ENCODE data around the gene ARHGEF37.

Gene ARHGEF37

DNA sequence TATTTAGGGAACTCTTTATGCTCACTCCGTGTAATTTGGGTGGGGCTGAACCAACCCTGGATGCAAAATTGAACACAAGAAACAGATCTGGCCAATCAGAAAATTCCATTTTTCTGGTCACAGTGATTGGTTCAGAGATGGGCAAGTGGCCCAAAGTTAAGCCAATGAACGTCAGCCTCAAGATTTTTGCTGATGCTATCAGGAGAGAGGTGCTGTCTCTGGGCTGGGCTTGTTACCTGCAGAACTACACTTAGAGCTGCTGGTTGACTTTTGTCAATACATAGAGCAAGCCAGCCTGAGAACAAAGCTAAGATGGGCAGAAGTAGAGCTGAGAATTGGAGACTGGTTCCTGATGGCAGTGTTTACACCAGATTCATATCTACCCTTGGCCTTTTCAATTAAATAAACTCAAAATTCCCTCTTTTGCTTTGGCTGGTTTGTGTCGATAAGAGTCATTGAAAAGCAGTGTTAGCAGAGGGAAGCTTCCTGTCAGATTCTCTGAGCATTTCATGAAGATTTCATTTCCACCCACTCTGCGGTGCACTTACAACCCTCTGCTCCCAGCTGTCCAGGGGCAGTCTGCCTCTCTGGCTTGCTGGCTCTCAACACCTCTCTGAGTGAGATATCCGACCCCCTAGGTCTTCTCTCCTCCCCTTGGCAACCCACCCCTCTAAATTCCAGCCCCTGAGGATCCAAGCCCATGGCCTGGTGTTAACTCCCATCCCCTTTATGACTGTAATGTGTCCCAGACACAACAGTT, 84.3 kb downstream of the ARHGEF37 start:
- Histone ChIP-seq H3K4me1 (ENCODE audit: control insufficient read depth, low read length) (no peaks in the 10 kb centered on the region), H3K9me3 (ENCODE audit: control insufficient read depth, insufficient read depth, low read length) (peaks cover 4% of the 10 kb centered on the region; the same call in 1 of the 2 replicates), H3K27ac (ENCODE audit: low read depth, low read length) (no peak overlapping the region), H3K79me2 (ENCODE audit: control insufficient read depth, low read length) (no peaks in the 10 kb centered on the region), H3K9me2 (replicated peaks; ENCODE audit: control insufficient read depth, low read length) (no peaks in the 10 kb centered on the region), H3K27me3 (ENCODE audit: control insufficient read depth, low read length) (no peaks in the 10 kb centered on the region), H3F3A (ENCODE audit: control insufficient read depth, insufficient read depth) (no peaks in the 10 kb centered on the region), H3K36me3 (ENCODE audit: control insufficient read depth, low read length) (no peaks in the 10 kb centered on the region), H3K4me3 (ENCODE audit: low read length) (no peak overlapping the region), H3K4me2 (ENCODE audit: low read length) (no peak overlapping the region), H4K20me1 (ENCODE audit: control insufficient read depth, insufficient read depth, low read depth, low read length) (no peaks in the 10 kb centered on the region)
- TF ChIP-seq, protein P1, sequence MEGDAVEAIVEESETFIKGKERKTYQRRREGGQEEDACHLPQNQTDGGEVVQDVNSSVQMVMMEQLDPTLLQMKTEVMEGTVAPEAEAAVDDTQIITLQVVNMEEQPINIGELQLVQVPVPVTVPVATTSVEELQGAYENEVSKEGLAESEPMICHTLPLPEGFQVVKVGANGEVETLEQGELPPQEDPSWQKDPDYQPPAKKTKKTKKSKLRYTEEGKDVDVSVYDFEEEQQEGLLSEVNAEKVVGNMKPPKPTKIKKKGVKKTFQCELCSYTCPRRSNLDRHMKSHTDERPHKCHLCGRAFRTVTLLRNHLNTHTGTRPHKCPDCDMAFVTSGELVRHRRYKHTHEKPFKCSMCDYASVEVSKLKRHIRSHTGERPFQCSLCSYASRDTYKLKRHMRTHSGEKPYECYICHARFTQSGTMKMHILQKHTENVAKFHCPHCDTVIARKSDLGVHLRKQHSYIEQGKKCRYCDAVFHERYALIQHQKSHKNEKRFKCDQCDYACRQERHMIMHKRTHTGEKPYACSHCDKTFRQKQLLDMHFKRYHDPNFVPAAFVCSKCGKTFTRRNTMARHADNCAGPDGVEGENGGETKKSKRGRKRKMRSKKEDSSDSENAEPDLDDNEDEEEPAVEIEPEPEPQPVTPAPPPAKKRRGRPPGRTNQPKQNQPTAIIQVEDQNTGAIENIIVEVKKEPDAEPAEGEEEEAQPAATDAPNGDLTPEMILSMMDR (IDR thresholded peaks at IDR 0.05; ENCODE audit: low read depth, low read length, poor library complexity, severe bottlenecking) = no peak
- no peak for TF ChIP-seq EZH2phosphoT487 (IDR thresholded peaks at IDR 0.05; ENCODE audit: borderline replicate concordance, low read length)

DNA sequence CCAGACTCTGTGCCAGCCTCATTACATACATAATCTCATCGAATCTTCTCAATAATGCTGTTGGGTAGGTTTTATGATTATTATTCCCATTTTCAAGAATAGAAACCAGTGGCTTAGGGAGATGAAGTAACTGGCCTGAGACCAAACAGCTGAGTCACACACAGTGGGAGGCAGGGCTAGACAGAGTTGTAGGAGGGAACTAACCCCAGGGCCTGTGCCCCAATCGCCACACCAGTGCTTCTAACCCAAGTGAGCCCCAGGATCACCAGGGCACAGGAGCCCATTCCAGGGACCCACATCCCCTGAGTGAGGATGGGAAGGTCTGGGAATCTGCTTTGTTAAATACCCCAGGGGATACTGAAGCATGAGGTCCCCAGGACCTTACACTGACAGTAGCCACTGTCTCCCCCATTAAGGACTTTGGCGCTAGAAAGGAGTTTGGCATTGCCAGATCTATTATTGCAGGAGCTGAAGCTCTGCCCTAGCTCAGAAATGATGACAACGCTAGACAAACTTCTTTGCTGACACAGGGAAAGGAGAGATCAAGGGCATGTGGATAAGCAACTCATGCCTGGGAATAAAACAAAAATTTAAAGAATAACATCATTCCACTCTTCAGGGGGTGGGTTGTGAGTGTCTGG, 85.0 kb downstream of the ARHGEF37 start:
- no peak overlapping the region for H3K4me2 ChIP-seq (ENCODE audit: low read length)
- H3K9me3 ChIP-seq (ENCODE audit: control insufficient read depth, insufficient read depth, low read length) = peaks cover 4% of the 10 kb centered on the region; the same call in 1 of the 2 replicates
- no peaks in the 10 kb centered on the region for H3K79me2 ChIP-seq (ENCODE audit: control insufficient read depth, low read length)
- H3K4me3 ChIP-seq (ENCODE audit: low read length) = no peak overlapping the region
- no peaks in the 10 kb centered on the region for H4K20me1 ChIP-seq (ENCODE audit: control insufficient read depth, insufficient read depth, low read depth, low read length)
- H3K27me3 ChIP-seq (ENCODE audit: control insufficient read depth, low read length) = no peaks in the 10 kb centered on the region
- no peaks in the 10 kb centered on the region for H3K36me3 ChIP-seq (ENCODE audit: control insufficient read depth, low read length)
- TF ChIP-seq, protein P1 (IDR thresholded peaks at IDR 0.05; ENCODE audit: low read depth, low read length, poor library complexity, severe bottlenecking) = no peak
- no peak for TF ChIP-seq EZH2phosphoT487 (IDR thresholded peaks at IDR 0.05; ENCODE audit: borderline replicate concordance, low read length)
- H3K27ac ChIP-seq (ENCODE audit: low read depth, low read length) = no peak overlapping the region
- no peaks in the 10 kb centered on the region for H3K9me2 ChIP-seq (replicated peaks; ENCODE audit: control insufficient read depth, low read length)
- H3K4me1 ChIP-seq (ENCODE audit: control insufficient read depth, low read length) = no peaks in the 10 kb centered on the region
- H3F3A ChIP-seq (ENCODE audit: control insufficient read depth, insufficient read depth) = no peaks in the 10 kb centered on the region

DNA sequence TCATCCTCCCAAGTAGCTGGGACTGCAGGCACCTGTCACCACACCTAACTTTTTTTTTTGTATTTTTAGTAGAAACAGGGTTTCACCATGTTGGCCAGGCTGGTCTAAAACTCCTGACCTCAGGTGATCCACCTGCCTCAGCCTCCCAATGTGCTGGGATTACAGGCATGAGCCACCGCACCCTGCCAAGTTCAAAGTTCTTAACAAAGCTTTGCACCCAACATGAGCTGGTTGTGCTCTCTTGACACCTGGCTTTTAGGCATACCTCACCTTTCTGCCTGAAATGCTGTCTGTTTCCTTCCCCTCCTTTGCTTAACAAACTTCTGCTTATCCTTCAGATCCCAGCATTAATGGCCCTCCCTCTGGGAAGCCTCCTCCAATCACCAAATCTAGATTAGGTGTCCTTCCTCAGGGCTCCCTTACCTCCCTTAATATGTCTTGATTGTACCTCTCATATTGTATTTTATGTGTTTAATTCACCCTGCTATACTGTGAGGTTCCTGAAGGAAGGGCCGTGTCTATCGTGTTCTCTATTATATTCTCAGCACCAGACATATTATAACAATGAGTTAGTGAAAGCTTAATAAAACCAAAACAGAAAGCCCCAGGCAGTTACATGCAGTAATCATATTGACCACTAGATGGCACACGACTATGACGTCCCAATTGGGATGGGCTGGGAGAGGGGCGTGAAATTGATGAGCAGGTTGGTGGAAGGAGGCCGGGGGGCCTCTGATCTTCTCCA, 86.0 kb downstream of the ARHGEF37 start:
- H3K79me2 ChIP-seq (ENCODE audit: control insufficient read depth, low read length) = no peaks in the 10 kb centered on the region
- peaks cover 5% of the 10 kb centered on the region for H3K4me1 ChIP-seq (ENCODE audit: control insufficient read depth, low read length)
- H3K9me3 ChIP-seq (ENCODE audit: control insufficient read depth, insufficient read depth, low read length) = peaks cover 4% of the 10 kb centered on the region; the same call in 1 of the 2 replicates
- TF ChIP-seq EZH2phosphoT487 (IDR thresholded peaks at IDR 0.05; ENCODE audit: borderline replicate concordance, low read length) = no peak
- TF ChIP-seq, protein P1 (IDR thresholded peaks at IDR 0.05; ENCODE audit: low read depth, low read length, poor library complexity, severe bottlenecking) = peak; percentile 98
- H3K27me3 ChIP-seq (ENCODE audit: control insufficient read depth, low read length) = no peaks in the 10 kb centered on the region
- H3K9me2 ChIP-seq (replicated peaks; ENCODE audit: control insufficient read depth, low read length) = no peaks in the 10 kb centered on the region
- H3K4me3 ChIP-seq (ENCODE audit: low read length) = no peak overlapping the region
- H3F3A ChIP-seq (ENCODE audit: control insufficient read depth, insufficient read depth) = no peaks in the 10 kb centered on the region
- H3K4me2 ChIP-seq (ENCODE audit: low read length) = no peak overlapping the region
- no peak overlapping the region for H3K27ac ChIP-seq (ENCODE audit: low read depth, low read length)
- H3K36me3 ChIP-seq (ENCODE audit: control insufficient read depth, low read length) = no peaks in the 10 kb centered on the region
- no peaks in the 10 kb centered on the region for H4K20me1 ChIP-seq (ENCODE audit: control insufficient read depth, insufficient read depth, low read depth, low read length)
